ENCODE results near the gene DUSP16.

The DUSP16 gene

GRCh38 chr12:12562016-12562483, 613 bp downstream of the DUSP16 start:
- Histone ChIP-seq H3K27me3 (ENCODE audit: insufficient read depth, low read length, poor library complexity) (peaks cover 60% of the 10 kb centered on the region), H4K20me1 (ENCODE audit: insufficient read depth, low read length) (no peaks in the 10 kb centered on the region), H3K9me3 (ENCODE audit: insufficient read depth, low read length, severe bottlenecking) (peaks cover 5% of the 10 kb centered on the region), H3K36me3 (ENCODE audit: insufficient read depth, low read length) (no peaks in the 10 kb centered on the region), H3K4me3 (ENCODE audit: low read depth in 1 of 2, low read length in 2 of 2) (peak overlapping the region; percentile 30 to 65; a peak in 3 of 4 replicates), H3K4me2 (ENCODE audit: insufficient read depth, low read length) (peak overlapping the region; percentile 95), H3K27ac (ENCODE audit: low read length) (no peak overlapping the region), H2AFZ (ENCODE audit: low read depth, low read length) (peak overlapping the region; percentile 69), H3K9ac (ENCODE audit: low read depth, low read length) (peak overlapping the region; percentile 63), H3K4me1 (ENCODE audit: insufficient read depth, low read length) (peaks cover 22% of the 10 kb centered on the region), H3K79me2 (ENCODE audit: insufficient read depth, low read length) (no peaks in the 10 kb centered on the region)
- DNase-seq = peak; percentile 24
- no peak for TF ChIP-seq EZH2 (IDR thresholded peaks at IDR 0.05; ENCODE audit: borderline replicate concordance, low read depth, low read length, severe bottlenecking)
- TF ChIP-seq CTCF (IDR thresholded peaks at IDR 0.05; ENCODE audit: borderline replicate concordance, extremely low read depth, low read length, poor library complexity, severe bottlenecking) = no peak
- peak; percentile 49 for ATAC-seq (ENCODE audit: insufficient read depth, low read depth)

- peak overlapping the region; percentile 69 for H2AFZ ChIP-seq (ENCODE audit: low read depth, low read length)
- peak; percentile 19 for DNase-seq
- H3K27ac ChIP-seq (ENCODE audit: low read length) = no peak overlapping the region
- no peak for TF ChIP-seq CTCF (IDR thresholded peaks at IDR 0.05; ENCODE audit: borderline replicate concordance, extremely low read depth, low read length, poor library complexity, severe bottlenecking)
- peak; percentile 100 for TF ChIP-seq EZH2 (IDR thresholded peaks at IDR 0.05; ENCODE audit: borderline replicate concordance, low read depth, low read length, severe bottlenecking)
- H3K4me1 ChIP-seq (ENCODE audit: insufficient read depth, low read length) = peaks cover 22% of the 10 kb centered on the region
- no peaks in the 10 kb centered on the region for H3K79me2 ChIP-seq (ENCODE audit: insufficient read depth, low read length)
- peaks cover 60% of the 10 kb centered on the region for H3K27me3 ChIP-seq (ENCODE audit: insufficient read depth, low read length, poor library complexity)
- no peaks in the 10 kb centered on the region for H3K36me3 ChIP-seq (ENCODE audit: insufficient read depth, low read length)
- peak; percentile 44; the same call in 2 of the 3 replicates for ATAC-seq (ENCODE audit: insufficient read depth, low read depth)
- peak overlapping the region; percentile 63 for H3K9ac ChIP-seq (ENCODE audit: low read depth, low read length)
- H3K9me3 ChIP-seq (ENCODE audit: insufficient read depth, low read length, severe bottlenecking) = peaks cover 5% of the 10 kb centered on the region
- H3K4me2 ChIP-seq (ENCODE audit: insufficient read depth, low read length) = peak overlapping the region; percentile 95
- H4K20me1 ChIP-seq (ENCODE audit: insufficient read depth, low read length) = no peaks in the 10 kb centered on the region
- H3K4me3 ChIP-seq (ENCODE audit: low read depth in 1 of 2, low read length in 2 of 2) = peak overlapping the region in 1 of 2 experiments; percentile 65; a peak in 3 of 4 replicates
Observed at GRCh38 chr12:12561371-12562015, 1.2 kb downstream of the DUSP16 start.

GRCh38 chr12:12560587-12561370, 1.9 kb downstream of the DUSP16 start:
- Histone ChIP-seq H4K20me1 (ENCODE audit: insufficient read depth, low read length) (no peaks in the 10 kb centered on the region), H3K36me3 (ENCODE audit: insufficient read depth, low read length) (no peaks in the 10 kb centered on the region), H3K4me3 (ENCODE audit: low read depth in 1 of 2, low read length in 2 of 2) (peak overlapping the region in 1 of 2 experiments; percentile 65; a peak in 2 of 4 replicates), H3K79me2 (ENCODE audit: insufficient read depth, low read length) (no peaks in the 10 kb centered on the region), H3K9me3 (ENCODE audit: insufficient read depth, low read length, severe bottlenecking) (peaks cover 5% of the 10 kb centered on the region), H3K4me2 (ENCODE audit: insufficient read depth, low read length) (peak overlapping the region; percentile 95), H3K9ac (ENCODE audit: low read depth, low read length) (peak overlapping the region; percentile 63; the same call in 1 of the 2 replicates), H3K27ac (ENCODE audit: low read length) (no peak overlapping the region), H2AFZ (ENCODE audit: low read depth, low read length) (no peak overlapping the region), H3K27me3 (ENCODE audit: insufficient read depth, low read length, poor library complexity) (peaks cover 60% of the 10 kb centered on the region), H3K4me1 (ENCODE audit: insufficient read depth, low read length) (peaks cover 22% of the 10 kb centered on the region)
- peak; percentile 20 for DNase-seq
- no peak for TF ChIP-seq CTCF (IDR thresholded peaks at IDR 0.05; ENCODE audit: borderline replicate concordance, extremely low read depth, low read length, poor library complexity, severe bottlenecking)
- TF ChIP-seq EZH2 (IDR thresholded peaks at IDR 0.05; ENCODE audit: borderline replicate concordance, low read depth, low read length, severe bottlenecking) = no peak
- peak; percentile 31; the same call in 2 of the 3 replicates for ATAC-seq (ENCODE audit: insufficient read depth, low read depth)
